ENCODE data around the gene NFKB2. TPM values are rescaled to one million over a fixed set of nuclear protein-coding genes. Genes with fewer than 3 reads are reported as not detected.

Gene NFKB2
- total RNA-seq, 3 donors from 2014 or later, result 11.0 to 21.0 (median 18.9) TPM

GRCh38 chr10:102400598-102401341, 5.3 kb downstream of the NFKB2 start:
- intact Hi-C loops (cut with DNase I; ENCODE audit: low total_unique reads), result loop anchor here (10.0 kb wide), 1 partner anchor 246 kb away; the partner anchor contains the start of gene NOLC1
- no peak overlapping the region for H3K4me3 ChIP-seq
- H3K4me1 ChIP-seq, result peaks cover 4 to 11% of the 10 kb centered on the region in 2 donors
- no peak for DNase-seq (ENCODE audit: low spot score in 2 of 2)
- H3K36me3 ChIP-seq, result no peaks in the 10 kb centered on the region
- H3K27ac ChIP-seq, result no peak overlapping the region
- TF ChIP-seq POLR2AphosphoS5 (IDR thresholded peaks at IDR 0.05) (no peak), CTCF (IDR thresholded peaks at IDR 0.05) (no peak), POLR2A (IDR thresholded peaks at IDR 0.05) (no peak)
- H3K27me3 ChIP-seq, result no peaks in the 10 kb centered on the region
- H3K9me3 ChIP-seq, result no peaks in the 10 kb centered on the region

GRCh38 chr10:102401342-102401654, 5.8 kb downstream of the NFKB2 start:
- H3K4me3 ChIP-seq, result no peak overlapping the region
- no peaks in the 10 kb centered on the region for H3K9me3 ChIP-seq
- H3K36me3 ChIP-seq, result no peaks in the 10 kb centered on the region
- H3K27ac ChIP-seq, result no peak overlapping the region
- TF ChIP-seq POLR2A (IDR thresholded peaks at IDR 0.05) (no peak), CTCF (IDR thresholded peaks at IDR 0.05) (no peak), POLR2AphosphoS5 (IDR thresholded peaks at IDR 0.05) (no peak)
- H3K4me1 ChIP-seq, result peaks cover 4 to 7% of the 10 kb centered on the region in 2 donors
- intact Hi-C loops (cut with DNase I; ENCODE audit: low total_unique reads), result loop anchor here (10.0 kb wide), 1 partner anchor 246 kb away; the partner anchor contains the start of gene NOLC1
- no peak for DNase-seq (ENCODE audit: low spot score in 2 of 2)
- H3K27me3 ChIP-seq, result no peaks in the 10 kb centered on the region

GRCh38 chr10:102401735-102402511, 6.4 kb downstream of the NFKB2 start:
- Histone ChIP-seq H3K27me3 (no peaks in the 10 kb centered on the region), H3K9me3 (no peaks in the 10 kb centered on the region), H3K4me1 (peaks cover 1 to 4% of the 10 kb centered on the region in 2 donors), H3K27ac (no peak overlapping the region), H3K36me3 (no peaks in the 10 kb centered on the region), H3K4me3 (no peak overlapping the region)
- intact Hi-C loops (cut with DNase I; ENCODE audit: low total_unique reads), result loop anchor here (10.0 kb wide), 1 partner anchor 247 kb away; the partner anchor contains the start of gene NOLC1
- DNase-seq (ENCODE audit: low spot score in 2 of 2), result no peak
- no peak for TF ChIP-seq CTCF (IDR thresholded peaks at IDR 0.05)
- TF ChIP-seq POLR2A (IDR thresholded peaks at IDR 0.05), result no peak
- TF ChIP-seq POLR2AphosphoS5 (IDR thresholded peaks at IDR 0.05), result no peak

- Histone ChIP-seq H3K9me3 (no peaks in the 10 kb centered on the region), H3K4me1 (peaks cover 0 to 4% of the 10 kb centered on the region in 2 donors), H3K36me3 (no peaks in the 10 kb centered on the region), H3K27ac (no peak overlapping the region), H3K27me3 (peaks cover 0 to 3% of the 10 kb centered on the region in 2 donors), H3K4me3 (no peak overlapping the region)
- TF ChIP-seq POLR2A (IDR thresholded peaks at IDR 0.05), result no peak
- intact Hi-C loops (cut with DNase I; ENCODE audit: low total_unique reads), result loop anchor here (10.0 kb wide), 1 partner anchor 248 kb away; the partner anchor contains the start of gene NOLC1
- no peak for DNase-seq (ENCODE audit: low spot score in 2 of 2)
Observed at GRCh38 chr10:102402512-102402896, 7.0 kb downstream of the NFKB2 start.

GRCh38 chr10:102403115-102403514, 7.6 kb downstream of the NFKB2 start:
- intact Hi-C loops (cut with DNase I; ENCODE audit: low total_unique reads), result loop anchor here (10.0 kb wide), 1 partner anchor 248 kb away; the partner anchor contains the start of gene NOLC1
- no peak for TF ChIP-seq POLR2AphosphoS5 (IDR thresholded peaks at IDR 0.05)
- TF ChIP-seq CTCF (IDR thresholded peaks at IDR 0.05), result no peak
- no peak for TF ChIP-seq POLR2A (IDR thresholded peaks at IDR 0.05)
- Histone ChIP-seq H3K36me3 (no peaks in the 10 kb centered on the region), H3K4me3 (no peak overlapping the region), H3K27me3 (peaks cover 0 to 9% of the 10 kb centered on the region in 2 donors), H3K4me1 (peaks cover 0 to 4% of the 10 kb centered on the region in 2 donors), H3K27ac (no peak overlapping the region), H3K9me3 (no peaks in the 10 kb centered on the region)
- no peak for DNase-seq (ENCODE audit: low spot score in 2 of 2)
